Measurements from ENCODE around the gene MXD1.
"Not testable (repeated sequence)": the region's sequence is repeated elsewhere in the genome, so short reads cannot be mapped to it uniquely, and the experiment has no call there.

Gene MXD1

GRCh38 chr2:69933254-69933828, 18.4 kb downstream of the MXD1 start:
- DNase-seq (ENCODE audit: low read depth in 2 of 2) = no peak

- no peak for DNase-seq (ENCODE audit: low read depth in 2 of 2)
These were observed 19.1 kb downstream of the MXD1 start for GRCh38 chr2:69933839-69934613.

GRCh38 chr2:69934614-69934908, 19.7 kb downstream of the MXD1 start:
- no peak for DNase-seq (ENCODE audit: low read depth in 2 of 2)

GRCh38 chr2:69935011-69935410, 20.1 kb downstream of the MXD1 start:
- no peak for DNase-seq (ENCODE audit: low read depth in 2 of 2)

GRCh38 chr2:69936906-69937305, 22.0 kb downstream of the MXD1 start:
- DNase-seq (ENCODE audit: low read depth in 2 of 2) = no peak

- no peak for DNase-seq (ENCODE audit: low read depth in 2 of 2)
These were observed 23.1 kb downstream of the MXD1 start for GRCh38 chr2:69937968-69938367.

GRCh38 chr2:69939722-69940121, 24.8 kb downstream of the MXD1 start:
- DNase-seq (ENCODE audit: low read depth in 2 of 2) = no peak

- DNase-seq (ENCODE audit: low read depth in 2 of 2) = no peak
These were observed 25.8 kb downstream of the MXD1 start for GRCh38 chr2:69940691-69941090.

GRCh38 chr2:69943000-69943842, 28.3 kb downstream of the MXD1 start:
- DNase-seq (ENCODE audit: low read depth in 2 of 2) = no peak

- DNase-seq (ENCODE audit: low read depth in 2 of 2) = no peak
These were observed 29.1 kb downstream of the MXD1 start for GRCh38 chr2:69943843-69944525.

GRCh38 chr2:69944756-69945155, 29.8 kb downstream of the MXD1 start:
- no peak for DNase-seq (ENCODE audit: low read depth in 2 of 2)

GRCh38 chr2:69945441-69945840, 30.5 kb downstream of the MXD1 start:
- DNase-seq (ENCODE audit: low read depth in 2 of 2) = no peak

GRCh38 chr2:69945941-69946340, 31.0 kb downstream of the MXD1 start:
- no peak for DNase-seq (ENCODE audit: low read depth in 2 of 2)

GRCh38 chr2:69946351-69947324, 31.7 kb downstream of the MXD1 start:
- DNase-seq (ENCODE audit: low read depth in 2 of 2) = peak in 1 of 2 donors; percentile 13

GRCh38 chr2:69947325-69947931, 32.5 kb downstream of the MXD1 start:
- no peak for DNase-seq (ENCODE audit: low read depth in 2 of 2)

- DNase-seq (ENCODE audit: low read depth in 2 of 2) = no peak
These were observed 33.4 kb downstream of the MXD1 start for GRCh38 chr2:69948032-69948962.

GRCh38 chr2:69948963-69949645, 34.2 kb downstream of the MXD1 start:
- no peak for DNase-seq (ENCODE audit: low read depth in 2 of 2)

GRCh38 chr2:69950241-69950640, 35.3 kb downstream of the MXD1 start:
- no peak for DNase-seq (ENCODE audit: low read depth in 2 of 2)

- not testable (repeated sequence) for DNase-seq (ENCODE audit: low read depth in 2 of 2)
These were observed 35.8 kb downstream of the MXD1 start for GRCh38 chr2:69950671-69951070.

Measured in stimulated activated CD4-positive, alpha-beta T cell treated with anti-CD3 and anti-CD28 coated beads, Interleukin-1b, Interleukin-23, amount 100 ng/mL, for 1 hour (primary cell).